MCF 10A (cell line): ENCODE results near the gene LMAN2L. TPM values are rescaled to one million over a fixed set of nuclear protein-coding genes. Genes with fewer than 3 reads are reported as not detected.
A peak's percentile ranks its signal among the peaks of the same experiment; 100 is the strongest.

Source experiments
- BruUV-seq: library from RNA; stranded (reverse); fragments of 400-500 nt; replicated peaks from 2 replicates; lab custom pipeline; 2021; lab: Mats Ljungman, UMichigan
- CTCF ChIA-PET: fragments of 300-600 bp; sonication (Branson Sonifier 250); formaldehyde crosslinking; extraction: SDS; loops from one replicate; lab custom pipeline; 2021; ENCODE audit warnings: antibody characterized with exemption, inconsistent platforms; lab: Yijun Ruan, JAX
- POLR2A ChIA-PET: fragments of 300-600, 350-650 bp; sonication (Branson Sonifier 250); formaldehyde crosslinking; extraction: SDS; loops from one replicate; lab custom pipeline; 2020; ENCODE audit warnings: antibody characterized with exemption, inconsistent platforms; lab: Yijun Ruan, JAX
- DNase-seq: peaks from one replicate; pipeline ENCODE4 v3.0.0-alpha.2; 2018; ENCODE audit not compliant: unreplicated experiment
- H3K27ac Mint-ChIP-seq: one replicate; pipeline ENCODE4 v1.8.0; 2022; ENCODE audit warnings: mild to moderate bottlenecking, low read depth, mixed read lengths; ENCODE audit not compliant: unreplicated experiment
- H3K27me3 Mint-ChIP-seq: one replicate; pipeline ENCODE4 v1.8.0; 2022; ENCODE audit warnings: mixed read lengths; ENCODE audit not compliant: insufficient read depth, unreplicated experiment
- H3K36me3 Mint-ChIP-seq: one replicate; pipeline ENCODE4 v1.8.0; 2022; ENCODE audit warnings: mild to moderate bottlenecking, moderate library complexity, mixed read lengths; ENCODE audit not compliant: insufficient read depth, unreplicated experiment
- H3K4me1 Mint-ChIP-seq: one replicate; pipeline ENCODE4 v1.8.0; 2022; ENCODE audit warnings: mixed read lengths; ENCODE audit not compliant: insufficient read depth, unreplicated experiment
- H3K4me3 Mint-ChIP-seq: one replicate; pipeline ENCODE4 v1.8.0; 2022; ENCODE audit warnings: mild to moderate bottlenecking, moderate library complexity, mixed read lengths; ENCODE audit not compliant: unreplicated experiment
- H3K9me3 Mint-ChIP-seq: one replicate; pipeline ENCODE4 v1.8.0; 2022; ENCODE audit warnings: mixed read lengths; ENCODE audit not compliant: unreplicated experiment
- CTCF ChIP-seq: fragments of 200-600 bp; IDR thresholded peaks from one replicate; pipeline ENCODE4 v1.8.0; 2022; ENCODE audit warnings: antibody characterized with exemption, mild to moderate bottlenecking; ENCODE audit not compliant: unreplicated experiment
- intact Hi-C: fragments of 100-400 bp; cut with micrococcal nuclease; formaldehyde crosslinking; loops from 2 replicates; pipeline ENCODE4 v1.14.1; 2022
- total RNA-seq: library from RNA; stranded (reverse); gene quantifications from 2 replicates; pipeline ENCODE4 v1.2.3, GENCODE V29; 2022

LMAN2L gene
- total RNA-seq, 1 experiment from 2014 or later: 6.5 TPM

- Mint-ChIP-seq H3K27ac (peak overlapping the region; percentile 92), H3K36me3 (no peaks in the 10 kb centered on the region), H3K9me3 (no peaks in the 10 kb centered on the region), H3K4me3 (no peak overlapping the region), H3K27me3 (no peaks in the 10 kb centered on the region), H3K4me1 (peaks cover 15% of the 10 kb centered on the region)
- intact Hi-C loops: loop anchor here (2.0 kb wide), 1 partner anchor 25 kb away; no protein-coding TSS in a partner anchor
- no peak for TF ChIP-seq CTCF
- peak; percentile 39 for DNase-seq
- ChIA-PET POLR2A (interaction anchor here (0.6 to 3.7 kb wide), 9 partner anchors 10 to 253 kb away, joined by 3 to 15 read pairs (median 5); partner anchors contain the start of genes CNNM3, CNNM4 and KANSL3), CTCF (interaction anchor here (5.3 kb wide), 1 partner anchor 24 kb away, joined by 40 read pairs; the partner anchor contains the start of gene CNNM4)
- BruUV-seq: no TSS peak
These were observed 47.5 kb upstream of the LMAN2L start for GRCh38 chr2:96787411-96787810.

GRCh38 chr2:96783388-96783787 lies 43.5 kb upstream of the LMAN2L start:
- H3K4me1 Mint-ChIP-seq: peaks cover 7% of the 10 kb centered on the region
- H3K27ac Mint-ChIP-seq: no peak overlapping the region
- H3K36me3 Mint-ChIP-seq: no peaks in the 10 kb centered on the region
- intact Hi-C loops: no loop called here
- DNase-seq: no peak
- no peaks in the 10 kb centered on the region for H3K9me3 Mint-ChIP-seq
- POLR2A ChIA-PET: interaction anchor here (0.6 to 2.2 kb wide), 4 partner anchors 20 to 171 kb away, joined by 3 to 9 read pairs (median 6); partner anchors contain the start of gene CNNM4
- BruUV-seq: no TSS peak
- no peaks in the 10 kb centered on the region for H3K27me3 Mint-ChIP-seq
- H3K4me3 Mint-ChIP-seq: no peak overlapping the region
- no peak for TF ChIP-seq CTCF
- CTCF ChIA-PET: interaction anchor here (1.0 to 5.3 kb wide), 3 partner anchors 9 to 26 kb away, joined by 5 to 40 read pairs (median 9); partner anchors contain the start of gene CNNM4

GRCh38 chr2:96775160-96775559 lies 35.3 kb upstream of the LMAN2L start:
- H3K27me3 Mint-ChIP-seq: no peaks in the 10 kb centered on the region
- H3K27ac Mint-ChIP-seq: no peak overlapping the region
- no peaks in the 10 kb centered on the region for H3K9me3 Mint-ChIP-seq
- CTCF ChIA-PET: interaction anchor here (0.6 to 2.0 kb wide), 5 partner anchors 9 to 29 kb away, joined by 3 to 9 read pairs (median 7); partner anchors contain the start of gene CNNM4
- H3K36me3 Mint-ChIP-seq: peaks cover 6% of the 10 kb centered on the region
- intact Hi-C loops: no loop called here
- no TSS peak for BruUV-seq
- no peak for DNase-seq
- no peak for TF ChIP-seq CTCF
- no peak overlapping the region for H3K4me3 Mint-ChIP-seq
- no peaks in the 10 kb centered on the region for H3K4me1 Mint-ChIP-seq
- POLR2A ChIA-PET: no interaction called here

- BruUV-seq: no TSS peak
- intact Hi-C loops: no loop called here
- Mint-ChIP-seq H3K4me1 (no peaks in the 10 kb centered on the region), H3K27ac (no peak overlapping the region), H3K36me3 (peaks cover 6% of the 10 kb centered on the region), H3K4me3 (no peak overlapping the region), H3K27me3 (no peaks in the 10 kb centered on the region), H3K9me3 (no peaks in the 10 kb centered on the region)
- CTCF ChIA-PET: interaction anchor here (1.4 to 2.0 kb wide), 4 partner anchors 10 to 13 kb away, joined by 6 to 9 read pairs (median 7); partner anchors contain the start of gene CNNM4
- no peak for TF ChIP-seq CTCF
- POLR2A ChIA-PET: interaction anchor here (0.7 to 1.4 kb wide), 3 partner anchors 10 to 39 kb away, joined by 3 read pairs; no protein-coding TSS in a partner anchor
- DNase-seq: no peak
These were observed 34.1 kb upstream of the LMAN2L start for GRCh38 chr2:96773922-96774321.
